Lower leg skin (tissue), 3 donors: ENCODE results near the gene DROSHA.

ENCODE experiments used
- POLR2A ChIP-seq, 2 donors: fragments of 450-650 bp; IDR thresholded peaks; one replicate each; pipeline ENCODE4 v1.6.1; 2016 to 2017; ENCODE audit warnings: antibody characterized with exemption in 2 of 2, mild to moderate bottlenecking in 1 of 2, moderate library complexity in 1 of 2
- TF ChIP-seq, protein P1 (sequence below), 3 donors: fragments of 450-650 bp; IDR thresholded peaks; one replicate each; pipeline ENCODE4 v1.5.1; 2016; ENCODE audit warnings: antibody characterized with exemption in 3 of 3, mild to moderate bottlenecking in 3 of 3, moderate library complexity in 2 of 3

DNA sequence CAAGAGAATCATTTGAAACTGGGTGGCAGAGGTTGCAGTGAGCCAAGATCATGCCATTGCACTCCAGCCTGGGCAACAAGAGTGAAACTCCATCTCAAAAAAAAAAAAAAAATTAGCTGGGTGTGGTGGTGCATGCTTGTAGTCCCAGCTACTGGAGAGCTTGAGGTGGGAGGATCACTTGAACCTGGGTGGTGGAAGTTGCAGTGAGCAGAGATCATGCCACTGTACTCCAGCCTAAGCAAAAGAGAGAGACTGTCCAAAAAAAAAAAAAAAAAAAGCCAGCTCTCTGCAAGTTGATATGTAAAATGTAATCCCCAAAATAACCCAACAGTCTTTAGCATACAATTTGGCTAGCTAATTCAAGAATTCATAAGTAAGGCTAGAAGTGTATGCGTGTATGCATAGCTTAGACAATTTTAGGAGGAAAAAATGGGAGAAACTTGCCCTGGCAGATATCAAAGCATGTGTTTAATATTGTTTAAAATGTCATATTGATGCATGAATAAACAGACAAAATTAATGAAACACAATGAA lies 36.5 kb upstream of the DROSHA start:
- TF ChIP-seq, protein P1, sequence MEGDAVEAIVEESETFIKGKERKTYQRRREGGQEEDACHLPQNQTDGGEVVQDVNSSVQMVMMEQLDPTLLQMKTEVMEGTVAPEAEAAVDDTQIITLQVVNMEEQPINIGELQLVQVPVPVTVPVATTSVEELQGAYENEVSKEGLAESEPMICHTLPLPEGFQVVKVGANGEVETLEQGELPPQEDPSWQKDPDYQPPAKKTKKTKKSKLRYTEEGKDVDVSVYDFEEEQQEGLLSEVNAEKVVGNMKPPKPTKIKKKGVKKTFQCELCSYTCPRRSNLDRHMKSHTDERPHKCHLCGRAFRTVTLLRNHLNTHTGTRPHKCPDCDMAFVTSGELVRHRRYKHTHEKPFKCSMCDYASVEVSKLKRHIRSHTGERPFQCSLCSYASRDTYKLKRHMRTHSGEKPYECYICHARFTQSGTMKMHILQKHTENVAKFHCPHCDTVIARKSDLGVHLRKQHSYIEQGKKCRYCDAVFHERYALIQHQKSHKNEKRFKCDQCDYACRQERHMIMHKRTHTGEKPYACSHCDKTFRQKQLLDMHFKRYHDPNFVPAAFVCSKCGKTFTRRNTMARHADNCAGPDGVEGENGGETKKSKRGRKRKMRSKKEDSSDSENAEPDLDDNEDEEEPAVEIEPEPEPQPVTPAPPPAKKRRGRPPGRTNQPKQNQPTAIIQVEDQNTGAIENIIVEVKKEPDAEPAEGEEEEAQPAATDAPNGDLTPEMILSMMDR (IDR thresholded peaks at IDR 0.05) = no peak
- no peak for TF ChIP-seq POLR2A (IDR thresholded peaks at IDR 0.05)
